ENCODE results near the gene ULK4.
"Not testable (repeated sequence)": the region's sequence is repeated elsewhere in the genome, so short reads cannot be mapped to it uniquely, and the experiment has no call there.

ULK4 gene

DNA sequence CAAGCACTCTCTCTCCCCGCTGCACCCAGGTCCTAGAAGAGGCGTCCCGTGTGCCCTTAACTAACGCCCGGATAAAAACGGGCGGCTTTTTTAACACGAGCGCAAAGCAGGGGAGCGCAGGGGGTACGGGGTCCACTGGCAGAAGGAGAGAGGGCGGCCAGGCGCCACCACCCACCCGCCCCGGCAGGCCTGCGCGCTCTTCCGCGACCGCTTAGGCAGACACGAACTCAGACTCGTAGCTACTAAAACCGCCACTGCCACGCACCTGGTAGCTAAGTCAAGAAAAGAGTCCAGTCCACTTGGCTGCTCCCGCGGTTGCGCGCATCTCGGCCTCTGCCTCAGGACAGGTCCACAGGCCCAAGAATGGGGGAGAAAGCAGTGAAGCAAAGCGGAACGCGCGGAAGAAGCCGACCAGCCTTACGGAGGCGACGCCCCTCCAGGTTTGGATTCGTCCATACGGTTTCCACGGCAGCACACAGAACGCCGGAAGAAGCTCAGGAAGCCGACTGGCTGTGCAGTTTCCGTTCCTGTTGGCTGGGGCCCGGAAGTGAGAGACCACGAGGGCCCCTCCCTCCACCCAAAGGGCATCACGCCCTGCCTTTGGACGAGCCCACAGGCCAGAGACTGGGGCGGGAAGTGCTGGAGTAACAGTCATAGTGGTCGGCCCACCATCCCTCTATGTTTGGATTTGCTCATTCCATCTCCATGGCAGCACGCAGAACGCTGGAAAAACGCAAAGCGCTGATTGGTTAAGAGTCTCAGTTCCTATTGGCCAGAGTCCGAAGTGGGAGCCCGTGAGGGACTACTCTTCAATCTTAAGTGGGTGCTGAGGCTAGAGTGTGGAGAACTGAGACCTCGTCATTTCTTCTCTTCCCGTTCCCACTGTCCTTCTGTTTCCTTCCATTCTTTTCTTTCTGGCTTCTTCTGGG lies at the start of gene ULK4:
ULK4 (minus strand) TSS at position 353 of the 929 bp plus-strand sequence. CDS start 7,344 bp downstream, outside the sequence.
- DNase-seq, result peak; percentile 100

DNA sequence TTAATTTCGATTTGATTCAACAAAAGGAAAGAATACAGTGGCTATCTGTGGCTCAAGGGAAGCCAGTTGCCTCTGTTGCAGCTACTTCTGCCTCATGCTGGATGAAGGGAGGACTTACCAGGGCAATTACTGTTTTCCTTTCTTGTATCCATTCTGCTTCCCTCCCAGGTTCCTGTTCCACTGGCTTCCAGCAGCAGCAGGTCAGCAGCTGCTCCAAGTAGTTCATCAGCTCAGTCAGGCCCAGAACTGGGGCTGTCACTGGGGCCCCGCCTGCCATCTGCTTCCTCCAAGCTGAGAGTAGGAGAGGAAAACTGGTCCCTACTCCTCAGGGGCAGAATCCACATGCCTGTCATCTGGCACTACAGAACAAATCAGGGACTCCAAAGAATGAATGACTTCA lies 48.6 kb upstream of the ULK4 start:
- no peak for DNase-seq

DNA sequence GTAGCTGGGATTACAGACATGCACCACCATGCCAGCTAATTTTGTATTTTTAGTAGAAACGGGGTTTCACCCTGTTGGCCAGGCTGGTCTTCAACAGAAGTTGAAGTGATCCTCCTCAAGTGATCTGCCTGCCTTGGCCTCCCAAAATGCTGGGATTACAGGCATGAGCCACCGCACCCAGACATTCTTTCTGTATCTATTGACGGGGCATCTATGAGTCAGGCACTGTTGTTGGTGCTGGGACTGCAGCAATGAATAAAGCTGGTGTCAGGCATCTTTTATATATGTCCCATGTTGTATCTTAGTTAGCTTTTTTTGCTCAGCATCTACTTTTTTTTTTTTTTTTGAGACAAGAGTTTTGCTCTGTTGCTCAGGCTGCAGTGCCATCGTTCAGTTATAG lies 47.6 kb upstream of the ULK4 start:
- DNase-seq, result no peak

DNA sequence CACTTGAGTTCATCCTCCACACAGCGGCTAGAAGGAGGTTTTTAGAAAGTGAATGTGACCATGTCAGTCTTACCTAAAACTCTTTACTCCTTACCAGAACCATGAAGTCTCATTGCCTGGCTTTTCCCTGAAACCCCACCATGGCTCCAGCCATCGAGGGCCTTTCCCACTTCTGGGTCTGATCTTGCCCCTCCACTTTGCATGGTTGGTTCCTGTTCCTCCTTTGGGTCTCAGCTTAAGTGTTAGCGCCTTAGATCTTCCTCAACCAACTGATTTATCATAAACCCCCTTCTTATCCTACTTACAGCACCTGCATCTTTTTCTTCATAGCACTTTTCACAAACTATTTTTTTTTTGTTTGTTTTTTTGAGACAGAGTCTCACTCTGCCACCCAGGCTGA lies 45.9 kb upstream of the ULK4 start:
- DNase-seq, result no peak

DNA sequence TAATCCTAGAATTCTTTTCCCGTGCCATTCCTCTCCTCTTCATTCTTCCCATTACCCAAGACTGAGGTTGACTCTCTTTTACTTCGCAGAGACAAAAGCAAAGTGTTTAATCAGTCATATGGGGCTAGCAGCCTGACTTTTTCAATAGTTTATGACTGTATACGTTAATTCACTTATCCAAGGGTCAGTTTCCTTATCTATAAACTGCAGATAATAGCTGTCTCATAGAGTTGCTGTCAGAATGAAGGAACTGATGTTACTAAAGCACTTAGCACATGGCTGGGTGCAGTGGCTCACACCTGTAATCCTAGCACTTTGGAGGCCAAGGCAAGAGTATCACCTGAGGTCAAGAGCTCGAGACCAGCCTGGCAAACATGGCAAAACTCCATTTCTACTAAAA lies 43.5 kb upstream of the ULK4 start:
- DNase-seq, result no peak

DNA sequence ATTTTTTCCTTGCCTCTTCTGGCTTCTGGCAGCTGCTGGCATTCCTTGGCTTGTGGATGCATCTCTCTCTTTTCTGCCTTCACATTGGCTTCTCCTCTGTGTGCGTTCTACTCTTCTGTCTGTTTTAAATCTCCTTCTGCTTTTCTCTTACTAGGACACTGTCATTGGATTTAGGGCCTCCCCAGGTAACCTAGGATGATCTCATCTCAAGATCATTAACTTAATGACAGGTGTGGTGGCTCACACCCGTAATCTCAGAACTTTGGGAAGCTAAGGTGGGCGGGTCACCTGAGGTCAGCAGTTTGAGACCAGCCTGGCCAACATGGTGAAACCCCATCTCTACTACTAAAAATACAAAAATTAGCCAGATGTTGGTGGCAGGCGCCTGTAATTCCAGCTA lies 40.9 kb upstream of the ULK4 start:
- no peak for DNase-seq

DNA sequence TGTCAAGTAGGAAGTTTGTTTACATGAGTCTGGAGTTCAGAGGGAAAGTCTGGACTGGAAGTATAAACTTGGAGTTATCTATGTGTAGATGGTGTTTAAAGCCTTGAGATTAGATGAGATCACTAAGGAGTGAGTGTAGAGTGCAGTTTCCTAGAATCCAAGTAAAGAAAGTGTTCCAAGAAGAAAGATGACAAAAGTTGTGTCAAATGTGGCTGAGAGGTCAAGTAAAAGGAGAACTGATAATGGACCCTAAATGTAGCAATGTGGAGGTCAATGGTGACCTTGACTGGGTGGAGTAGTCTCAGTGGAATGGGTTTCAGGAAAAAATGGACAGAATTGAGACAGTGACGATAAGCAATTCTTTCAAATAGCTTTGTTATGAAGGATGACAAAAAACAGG lies 39.9 kb upstream of the ULK4 start:
- DNase-seq, result no peak

DNA sequence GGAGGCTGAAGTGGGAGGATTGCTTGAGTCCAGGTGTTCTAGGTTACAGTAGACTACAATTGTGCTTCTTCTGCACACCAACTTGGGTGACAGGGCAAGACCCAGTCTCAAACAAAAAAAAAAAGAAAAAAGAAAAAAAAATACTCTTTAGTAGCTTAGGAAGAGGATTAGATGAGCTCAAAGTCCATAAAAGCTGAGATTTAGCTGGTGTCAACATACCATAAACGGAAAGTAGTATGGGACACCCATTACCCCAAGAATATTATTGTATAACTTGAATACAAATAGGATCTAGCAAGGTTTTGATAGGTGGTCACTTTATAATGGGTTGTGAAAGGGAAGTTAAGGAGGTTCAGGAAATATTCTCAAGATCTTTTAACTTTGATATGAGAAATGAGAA lies 38.0 kb upstream of the ULK4 start:
- DNase-seq, result no peak

DNA sequence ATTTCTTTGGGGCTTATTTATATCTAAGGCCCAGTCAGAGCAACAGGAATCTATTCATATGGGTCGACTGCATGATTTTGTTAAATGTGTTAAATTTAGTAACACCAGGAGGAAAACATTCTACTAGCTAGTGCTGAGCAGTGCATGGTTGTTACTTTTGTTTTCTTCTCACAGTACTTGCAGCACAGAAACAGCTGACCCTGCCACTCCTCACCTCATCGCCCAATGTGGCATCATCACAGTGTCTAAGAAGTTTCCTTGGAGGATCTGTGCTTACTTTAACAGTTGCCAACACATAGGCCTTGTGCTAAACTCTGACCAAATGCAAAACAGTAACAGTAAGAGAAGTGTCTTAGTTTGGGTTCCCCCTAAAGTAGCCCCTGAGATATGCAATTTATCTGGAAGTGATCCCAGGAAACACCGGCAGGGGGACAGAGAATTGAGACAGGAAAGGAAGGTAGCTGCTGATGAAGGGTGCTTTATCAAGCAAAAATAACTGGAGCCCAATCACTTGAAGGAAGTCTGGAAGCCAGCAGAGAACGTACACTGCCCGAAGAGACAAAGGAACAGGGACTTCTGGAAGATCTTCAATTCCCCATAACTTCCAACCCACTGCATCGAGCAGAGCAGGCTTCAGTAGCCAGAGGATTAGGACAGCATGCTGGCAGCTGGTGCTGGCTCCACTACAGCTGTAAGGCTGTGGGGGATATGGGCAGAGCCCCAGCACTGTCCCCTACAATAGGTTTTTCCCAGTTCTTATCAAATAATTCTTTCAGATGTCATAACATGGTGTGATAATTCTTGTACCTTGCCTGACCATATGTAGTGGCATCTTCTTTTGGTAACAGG lies 36.0 kb upstream of the ULK4 start:
- no peak for DNase-seq

DNA sequence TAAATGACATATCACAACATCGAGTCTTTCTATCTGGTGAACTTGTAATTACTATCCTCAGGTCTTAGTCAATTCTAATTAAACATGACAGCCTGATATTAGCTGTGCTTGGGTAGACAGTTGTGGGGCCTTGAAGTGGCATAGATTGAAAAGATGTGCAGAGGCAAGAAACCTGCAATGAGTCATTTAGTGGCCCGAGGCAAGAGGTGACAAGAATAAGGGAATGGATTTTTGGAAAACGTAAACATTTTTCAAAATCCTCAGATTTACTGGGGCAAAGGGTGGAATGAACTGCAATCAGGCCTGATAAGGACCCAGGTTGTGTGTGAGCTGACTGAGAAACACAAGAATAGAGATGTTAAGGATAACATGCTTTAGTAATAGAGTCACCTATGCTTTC lies 29.5 kb upstream of the ULK4 start:
- no peak for DNase-seq

DNA sequence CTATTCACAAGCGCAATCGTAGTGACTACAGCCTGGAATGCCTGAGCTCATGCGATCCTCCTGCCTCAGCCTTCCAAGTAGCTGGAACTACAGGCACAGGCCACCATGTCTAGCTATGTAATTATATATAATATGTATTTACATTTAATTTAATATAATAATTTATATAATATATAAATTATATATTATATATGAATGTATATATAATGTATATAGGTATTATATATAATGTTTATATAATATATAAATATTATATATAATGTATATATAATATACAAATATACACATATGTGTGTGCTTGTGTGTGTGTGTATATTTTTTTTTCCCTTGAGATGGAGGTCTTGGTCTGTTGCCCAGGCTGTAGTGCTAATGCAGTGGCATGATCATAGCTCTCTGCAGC lies 27.6 kb upstream of the ULK4 start:
- DNase-seq, result no peak

DNA sequence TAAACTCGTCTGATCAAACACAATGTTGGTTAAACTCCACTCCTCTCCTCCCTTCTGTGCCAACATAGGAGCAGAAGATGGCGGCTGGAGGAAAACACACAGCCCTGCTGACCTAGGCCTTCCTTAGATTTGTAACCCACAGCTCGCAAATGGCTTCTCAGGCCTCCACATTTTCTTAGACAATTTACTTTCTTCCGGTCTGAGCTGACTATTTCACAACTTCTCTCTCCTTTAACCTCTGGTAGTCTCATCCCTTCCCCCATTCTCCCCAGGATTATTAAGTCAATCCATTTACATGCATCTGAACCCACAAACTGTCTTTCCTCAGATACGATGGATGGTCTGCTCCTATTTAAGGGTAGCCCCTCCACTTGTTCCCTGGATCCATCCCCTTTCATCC lies 25.7 kb upstream of the ULK4 start:
- peak; percentile 65 to 71 for DNase-seq

DNA sequence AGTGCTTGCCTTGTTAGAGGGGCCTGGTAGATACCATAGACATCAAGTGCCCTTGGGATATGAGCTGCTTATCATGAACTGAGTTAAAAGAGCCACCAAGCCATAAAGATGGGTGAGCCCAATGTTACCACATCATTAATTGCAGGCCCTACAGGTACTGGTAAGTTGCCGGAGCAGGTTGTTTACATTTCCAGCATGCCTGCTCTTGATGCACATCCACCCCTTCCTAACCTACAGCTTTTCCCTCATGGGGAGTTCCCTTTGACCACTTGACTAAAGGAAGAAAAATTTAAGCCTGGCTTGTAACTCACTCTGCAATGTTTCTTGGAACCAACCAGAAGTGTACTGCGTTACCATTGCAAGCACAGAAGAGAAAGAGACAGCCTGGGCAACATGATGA lies 24.7 kb upstream of the ULK4 start:
- no peak for DNase-seq

DNA sequence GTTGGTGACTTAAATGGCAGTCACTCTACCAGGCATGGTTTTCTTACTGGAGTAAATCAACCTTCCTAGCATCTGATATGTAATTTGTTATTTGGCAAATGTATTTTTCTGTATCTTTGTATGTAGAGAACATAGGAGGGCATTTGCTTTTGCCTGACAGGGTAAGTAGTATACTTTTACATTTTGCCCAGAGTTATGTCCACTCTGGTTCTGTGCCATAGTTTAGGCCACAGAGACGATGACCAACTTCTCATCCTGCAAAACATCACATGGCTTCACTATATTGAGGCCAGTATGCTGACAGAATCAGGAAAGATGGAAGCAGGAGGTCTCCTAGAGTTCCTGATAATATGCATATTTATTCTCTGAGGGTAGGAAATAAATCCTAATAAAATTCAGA lies 23.1 kb upstream of the ULK4 start:
- no peak for DNase-seq

DNA sequence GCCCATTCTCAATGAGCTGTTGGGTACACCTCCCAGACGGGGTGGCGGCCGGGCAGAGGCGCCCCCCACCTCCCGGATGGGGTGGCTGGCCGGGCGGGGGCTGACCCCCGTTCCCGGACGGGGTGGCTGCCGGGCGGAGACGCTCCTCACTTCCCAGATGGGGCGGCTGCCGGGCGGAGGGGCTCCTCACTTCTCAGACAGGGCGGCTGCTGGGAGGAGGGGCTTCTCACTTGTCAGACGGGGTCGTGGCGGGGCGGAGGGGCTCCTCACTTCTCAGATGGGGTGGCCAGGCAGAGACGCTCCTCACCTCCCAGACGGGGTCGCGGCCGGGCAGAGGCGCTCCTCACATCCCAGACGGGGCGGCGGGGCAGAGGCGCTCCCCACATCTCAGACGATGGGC lies 21.2 kb upstream of the ULK4 start:
- DNase-seq, result not testable (repeated sequence)

DNA sequence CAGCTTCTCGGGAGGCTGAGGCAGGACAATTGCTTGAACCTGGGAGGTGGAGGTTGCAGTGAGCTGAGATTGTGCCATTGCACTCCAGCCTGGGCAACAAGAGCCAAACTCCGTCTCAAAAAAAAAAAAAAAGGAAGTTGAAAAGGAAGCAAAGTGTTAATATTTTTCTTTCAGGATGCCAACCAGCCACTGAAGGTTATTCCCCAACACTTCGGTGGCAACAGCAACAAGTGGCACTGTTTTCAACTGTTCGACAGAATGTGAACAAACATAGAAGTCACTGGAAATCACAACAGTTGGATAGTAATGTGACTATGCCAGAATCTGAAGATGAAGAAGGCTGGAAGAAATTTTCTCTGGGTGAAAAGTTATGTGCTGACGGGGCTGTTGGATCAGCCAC lies 15.5 kb upstream of the ULK4 start:
- DNase-seq, result not testable (repeated sequence)

DNA sequence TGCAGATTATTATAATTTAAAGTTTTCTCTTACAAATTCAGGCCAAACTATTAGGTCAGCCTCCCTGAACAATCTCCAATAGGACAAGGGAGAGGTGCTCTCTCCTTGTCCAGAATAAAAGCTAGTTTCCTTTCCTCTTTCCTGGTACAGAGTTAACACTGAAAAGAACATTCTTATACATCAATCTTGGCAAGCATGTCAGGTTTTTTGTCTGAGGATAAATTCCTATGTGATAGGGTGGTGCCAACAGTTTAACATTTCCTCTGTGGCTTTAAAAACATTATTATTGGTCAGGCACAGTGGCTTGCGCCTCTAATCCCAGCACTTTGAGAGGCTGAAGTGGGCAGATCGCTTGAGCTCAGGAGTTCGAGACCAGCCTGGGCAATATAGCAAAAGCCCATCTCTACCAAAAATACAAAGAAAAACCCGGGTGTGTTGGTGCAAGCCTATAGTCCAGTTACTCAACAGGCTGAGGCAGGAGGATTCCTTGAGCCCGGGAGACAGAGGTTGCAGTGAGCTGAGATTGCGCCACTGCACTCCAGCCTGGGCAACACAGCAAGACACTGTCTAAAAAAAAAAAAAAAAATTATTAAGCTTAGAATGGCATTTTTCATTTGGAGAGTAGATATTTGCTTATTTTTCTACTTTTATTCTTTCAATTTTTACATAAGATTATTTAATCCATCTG lies 13.7 kb upstream of the ULK4 start:
- DNase-seq, result no peak

DNA sequence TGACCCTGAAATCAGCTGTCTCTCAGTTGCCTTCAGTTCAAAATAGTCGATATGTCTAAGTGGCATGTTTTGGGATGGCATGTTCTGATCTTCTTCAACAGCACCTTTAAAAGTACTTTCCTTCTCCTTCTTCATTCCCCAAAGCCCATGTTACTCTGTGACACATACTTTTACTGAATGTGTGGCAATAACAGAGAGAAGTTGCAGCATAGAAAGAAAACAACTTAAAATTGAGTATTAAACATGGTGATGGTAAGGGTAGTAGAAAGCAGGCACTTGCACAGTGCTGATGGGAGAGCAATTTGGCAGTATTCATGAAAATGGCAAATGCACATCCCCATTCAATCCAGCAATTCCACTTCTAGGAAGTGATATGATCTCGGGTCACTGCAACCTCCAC lies 12.3 kb upstream of the ULK4 start:
- peak in 1 of 2 experiments; percentile 32 for DNase-seq

DNA sequence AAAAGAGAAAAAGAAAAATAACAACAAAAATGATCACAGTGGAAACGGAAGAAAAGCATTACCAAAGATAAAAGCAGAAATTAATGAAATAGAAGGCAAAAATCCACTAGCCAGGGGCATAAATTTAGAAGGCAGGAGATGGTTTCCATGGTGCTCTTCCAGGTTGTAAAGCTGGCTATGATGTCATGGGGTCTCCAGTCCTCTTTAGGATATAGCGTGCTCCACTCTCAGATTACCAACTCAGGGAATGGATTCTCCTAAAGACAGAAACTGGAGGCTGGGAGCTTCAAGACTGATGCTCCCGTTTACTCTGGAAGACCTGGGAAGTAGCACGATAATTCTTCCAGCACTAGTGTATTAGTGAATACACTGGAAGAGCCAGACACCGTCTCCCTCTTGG lies 10.9 kb upstream of the ULK4 start:
- no peak for DNase-seq

DNA sequence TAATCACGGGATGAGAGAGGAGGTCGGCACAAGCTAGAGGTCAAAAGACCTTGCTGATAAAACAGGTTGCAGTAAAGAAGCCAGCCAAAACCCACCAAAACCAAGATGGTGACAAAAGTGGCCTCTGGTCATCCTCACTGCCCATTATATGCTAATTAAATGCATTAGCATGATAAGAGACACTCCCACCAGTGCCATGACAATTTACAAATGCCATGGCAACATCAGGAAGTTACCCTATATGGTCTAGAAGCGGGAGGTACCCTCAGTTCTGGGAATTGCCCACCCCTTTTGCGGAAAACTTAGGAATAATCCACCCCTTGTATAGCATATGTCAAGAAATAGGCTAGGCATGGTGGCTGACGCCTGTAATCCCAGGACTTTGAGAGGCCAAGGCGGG lies 4.3 kb upstream of the ULK4 start:
- no peak for DNase-seq

DNA sequence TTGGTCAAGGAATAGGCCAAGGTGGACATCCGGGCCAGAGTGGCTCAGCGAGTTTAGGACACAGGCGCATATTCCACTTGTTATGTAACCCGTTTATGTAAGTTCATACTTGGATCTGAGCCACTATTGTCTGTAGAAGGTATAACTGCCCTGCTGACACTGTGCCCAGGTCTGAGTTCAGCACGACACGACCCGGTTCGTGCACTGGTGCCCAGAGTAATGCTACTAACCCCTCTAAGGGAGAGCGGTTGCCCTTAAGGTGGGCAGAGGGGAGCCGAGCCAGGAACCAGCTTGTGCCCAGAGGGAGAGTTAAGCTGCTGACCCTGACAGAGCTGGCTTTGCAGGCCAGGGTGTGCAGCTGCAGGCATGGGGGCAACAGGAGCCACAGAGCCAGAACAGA lies 1.9 kb upstream of the ULK4 start:
- no peak for DNase-seq

DNA sequence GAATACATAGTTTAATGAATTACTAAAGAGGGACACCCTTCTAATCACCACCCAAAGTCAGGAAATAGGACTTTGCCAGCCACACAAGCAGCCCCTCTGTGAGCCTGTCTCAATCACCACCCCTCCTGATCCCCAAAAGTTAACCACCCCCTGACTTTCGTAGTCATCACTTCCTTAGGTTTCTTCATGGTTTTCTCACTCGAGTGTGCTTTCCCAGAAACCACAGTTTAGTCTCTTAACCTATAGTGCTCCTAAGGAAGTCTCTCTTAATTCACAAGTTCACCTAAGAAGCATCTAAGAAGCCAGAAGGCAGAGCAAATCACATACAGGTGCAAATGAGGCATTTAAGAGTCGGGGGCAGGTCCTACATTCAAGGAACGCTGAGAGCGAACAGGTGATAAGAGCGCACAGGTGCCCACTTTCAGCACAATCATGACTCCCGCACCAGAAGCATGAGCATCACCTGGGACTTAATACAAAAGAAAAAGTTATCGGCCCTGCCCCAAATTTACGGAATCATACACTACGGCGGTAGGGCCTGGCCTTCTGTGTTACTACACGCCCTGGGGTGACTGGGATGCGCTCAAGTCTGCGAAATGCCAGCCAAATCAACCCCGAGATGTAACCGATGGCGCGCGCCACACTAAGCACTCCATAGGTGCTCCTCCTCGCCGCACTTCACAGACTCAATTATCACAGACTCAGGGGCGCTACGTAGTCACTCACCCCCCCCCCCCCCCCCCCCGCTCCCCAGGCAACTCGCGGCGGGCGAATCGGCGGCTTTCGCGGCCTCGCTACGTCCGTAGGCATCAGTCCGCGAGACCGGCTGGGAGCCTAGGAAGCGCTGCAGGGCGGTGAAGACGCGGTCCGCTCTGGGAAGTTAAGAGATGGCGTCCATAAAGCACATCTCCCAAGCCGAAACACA lies 815 bp downstream of the ULK4 start:
- peak; percentile 39 to 53 for DNase-seq

Measured in AML-193 (cell line).